DMS153 treated with DMSO at 0.1 percent for 48 hours (cell line): ENCODE measurements around the gene FNDC11.
"Not testable (repeated sequence)": the region's sequence is repeated elsewhere in the genome, so short reads cannot be mapped to it uniquely, and the experiment has no call there.

ENCODE experiments used
- DNase-seq: peaks from one replicate; lab custom pipeline; 2025; ENCODE audit not compliant: unreplicated experiment; lab: John Stamatoyannopoulos, UW

Gene FNDC11

DNA sequence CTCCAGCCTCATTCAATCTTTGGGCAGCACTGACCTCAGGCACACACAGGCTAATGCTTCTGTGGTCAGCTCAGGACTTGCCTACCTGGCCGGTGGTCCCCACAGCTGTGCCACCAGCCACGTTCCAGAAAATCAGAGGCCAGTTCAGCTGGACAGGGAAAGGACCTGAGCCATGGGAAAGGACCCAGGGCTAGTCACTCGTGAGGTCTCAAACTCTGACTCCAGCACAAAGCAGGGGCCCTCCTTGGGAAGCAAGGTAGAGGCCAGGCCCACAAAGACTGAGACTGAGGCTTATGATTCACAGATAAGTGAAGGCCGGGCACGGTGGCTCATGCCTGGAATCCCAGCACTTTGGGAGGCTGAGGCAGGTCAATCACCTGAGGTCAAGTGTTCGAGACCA lies 42.5 kb downstream of the FNDC11 start:
- DNase-seq, result no peak

DNA sequence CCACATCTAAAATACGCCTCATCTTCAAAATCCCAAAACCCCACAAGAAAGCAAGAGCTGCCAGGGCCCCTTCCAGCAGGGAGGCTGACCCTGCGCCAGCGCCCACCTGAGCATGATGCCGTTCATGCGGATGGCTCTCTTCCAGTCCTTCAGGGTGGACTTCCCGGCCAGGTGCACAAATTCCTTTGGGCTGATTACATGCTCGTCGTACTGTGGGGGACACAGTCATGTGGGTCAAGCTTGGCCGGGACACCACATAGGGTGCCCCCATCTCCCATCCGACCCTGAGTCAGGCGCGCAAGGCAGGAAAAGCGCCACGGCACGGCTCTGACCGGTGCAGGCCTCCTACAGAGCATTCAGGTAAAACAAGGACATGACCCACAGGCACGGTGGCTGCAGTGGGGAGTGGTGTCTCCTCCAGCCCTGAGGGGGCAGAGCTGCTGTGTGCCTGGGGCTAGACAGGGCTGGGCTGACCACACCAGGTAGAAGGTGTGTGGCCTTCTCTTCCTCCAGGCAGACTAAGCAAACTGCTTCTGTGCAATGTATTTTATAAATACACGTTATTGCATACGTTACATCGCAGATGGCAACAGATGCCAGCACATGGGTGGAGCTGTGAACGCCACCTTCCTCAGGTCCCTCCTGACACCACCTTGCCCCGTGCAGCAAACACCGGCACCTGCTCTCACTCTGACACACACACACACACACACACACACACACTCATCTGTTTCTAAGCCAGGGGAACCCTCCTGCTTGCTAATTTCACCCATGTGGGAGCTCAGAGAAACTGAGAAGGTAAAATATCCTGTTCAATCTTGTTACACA lies 43.9 kb downstream of the FNDC11 start:
- DNase-seq, result no peak

DNA sequence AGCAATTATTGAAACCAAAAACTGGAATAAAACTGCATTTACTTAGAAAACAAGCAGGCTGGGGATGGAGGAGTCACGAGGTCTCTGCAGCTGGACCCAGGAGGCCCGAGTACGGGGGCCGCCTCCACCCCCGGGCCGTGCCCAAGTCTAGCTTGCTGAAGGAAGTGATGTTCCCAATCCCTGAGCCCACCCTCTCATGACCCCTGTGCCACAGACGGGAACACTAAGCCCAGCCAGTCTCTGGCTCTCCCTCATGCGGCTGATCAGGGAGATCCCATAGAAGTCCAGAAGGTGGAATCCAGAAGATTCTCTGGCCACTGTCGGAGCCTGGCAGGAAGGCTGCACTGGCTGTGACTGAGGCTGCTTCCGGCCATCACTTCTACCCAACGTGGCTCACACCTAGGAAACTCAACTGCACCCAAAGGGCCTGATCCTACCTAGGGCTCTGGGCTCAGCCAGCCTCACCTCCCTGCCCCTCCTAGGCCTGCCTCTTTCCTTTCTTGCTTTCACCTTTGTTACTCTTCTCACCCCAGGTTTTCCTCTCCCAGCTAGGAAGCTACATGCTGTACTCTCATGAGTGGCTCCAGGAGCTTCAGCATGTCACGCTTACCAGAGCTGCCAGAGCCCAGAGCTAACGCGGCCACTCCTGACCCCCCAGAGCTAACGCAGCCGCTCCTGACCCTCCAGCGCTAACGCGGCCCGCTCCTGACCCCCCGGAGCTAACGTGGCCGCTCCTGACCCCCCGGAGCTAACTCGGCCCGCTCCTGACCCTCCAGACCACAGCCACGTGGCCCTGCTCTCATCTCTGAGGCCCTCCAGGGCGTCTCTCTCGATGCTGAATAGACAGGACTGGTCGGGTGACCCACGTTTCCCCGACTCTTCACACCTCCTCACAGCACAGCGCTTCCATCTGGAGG lies 44.8 kb downstream of the FNDC11 start:
- no peak for DNase-seq

DNA sequence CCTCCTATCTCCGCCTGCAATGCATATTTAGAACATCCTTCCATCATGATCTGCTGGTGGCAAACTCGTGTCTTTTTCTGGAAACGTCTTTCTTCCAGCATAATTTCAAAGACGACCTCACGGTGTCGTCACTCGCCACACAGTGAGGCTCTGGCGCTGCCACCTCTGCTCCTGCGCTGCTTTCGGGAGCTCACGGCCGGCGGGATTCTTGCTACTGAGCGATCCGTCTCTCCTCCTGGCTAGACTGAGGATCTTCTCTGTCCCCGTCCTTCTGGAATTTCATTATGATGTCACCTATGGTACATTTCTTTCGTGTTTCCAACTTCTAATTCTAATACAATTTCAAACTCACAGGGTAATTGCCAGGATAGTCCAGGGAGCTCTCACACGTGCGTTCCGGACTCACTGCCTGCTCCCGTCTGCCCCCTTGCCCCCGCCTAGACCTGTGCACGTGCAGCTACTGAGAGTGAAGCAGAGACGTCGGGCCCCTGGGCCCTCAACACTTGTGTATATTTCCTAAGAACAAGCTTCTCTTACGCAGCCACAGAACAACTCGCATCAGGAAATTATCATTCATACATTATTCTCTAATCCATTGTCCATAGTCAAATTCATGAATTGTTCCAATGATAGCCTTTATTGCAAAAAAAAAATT lies 45.6 kb downstream of the FNDC11 start:
- DNase-seq, result no peak

DNA sequence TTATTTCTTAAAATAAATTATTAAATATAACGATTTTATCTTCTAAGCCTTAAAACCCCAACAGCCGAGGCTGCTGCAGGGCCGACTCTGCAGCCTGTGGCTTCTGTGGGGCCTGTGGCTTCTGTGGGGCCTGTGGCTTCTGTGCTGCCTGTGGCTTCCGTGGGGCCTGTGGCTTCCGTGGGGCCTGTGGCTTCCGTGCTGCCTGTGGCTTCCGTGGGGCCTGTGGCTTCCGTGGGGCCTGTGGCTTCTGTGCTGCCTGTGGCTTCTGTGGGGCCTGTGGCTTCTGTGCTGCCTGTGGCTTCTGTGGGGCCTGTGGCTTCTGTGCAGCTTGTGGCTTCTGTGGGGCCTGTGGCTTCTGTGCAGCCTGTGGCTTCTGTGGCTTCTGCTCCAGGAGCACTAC lies 47.7 kb downstream of the FNDC11 start:
- DNase-seq, result not testable (repeated sequence)

DNA sequence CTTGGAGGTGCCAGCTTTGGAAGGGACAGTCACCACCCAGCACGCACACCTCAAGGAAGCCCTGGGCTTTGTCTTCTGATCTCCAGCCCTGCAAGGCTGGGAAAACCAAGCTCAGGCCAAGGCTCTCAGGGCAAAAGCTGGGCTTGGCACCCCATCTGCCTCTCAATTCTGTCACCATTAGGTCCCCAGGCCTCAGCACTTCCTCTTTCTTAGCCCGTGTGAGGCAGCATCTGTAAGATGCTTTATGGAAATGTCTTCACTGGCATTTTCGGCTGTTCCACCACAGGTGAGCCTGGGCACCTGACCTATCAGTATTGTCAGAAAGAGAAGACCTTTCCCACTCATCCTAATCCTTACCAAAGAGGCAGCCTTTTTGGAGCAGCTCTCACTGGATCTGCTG lies 48.4 kb downstream of the FNDC11 start:
- DNase-seq, result no peak
